ENCODE data around the gene MSRB1. TPM values are rescaled to one million over a fixed set of nuclear protein-coding genes. Genes with fewer than 3 reads are reported as not detected.

The MSRB1 gene
- total RNA-seq, 1 donor from 2014 or later, result 16.6 TPM

- intact Hi-C loops (cut with micrococcal nuclease), result no loop called here
- ATAC-seq (ENCODE audit: low read depth) (no peak), DNase-seq (no peak)
- CTCF ChIA-PET, result no interaction called here
- H3K9me3 Mint-ChIP-seq, result no peaks in the 10 kb centered on the region
- TF ChIP-seq CTCF (IDR thresholded peaks at IDR 0.05), result no peak
- peaks cover 2% of the 10 kb centered on the region for H3K27me3 Mint-ChIP-seq
- POLR2A ChIA-PET, result interaction anchor here (21.9 kb wide), 1 partner anchor 14 kb away, joined by 351 read pairs; the partner anchor contains the start of genes NDUFB10, RNF151 and RPS2
- no peak overlapping the region for H3K4me3 Mint-ChIP-seq
- H3K36me3 Mint-ChIP-seq (ENCODE audit: low read depth), result peaks cover 41% of the 10 kb centered on the region
- H3K4me1 Mint-ChIP-seq, result peaks cover 20% of the 10 kb centered on the region
- no peak overlapping the region for H3K27ac Mint-ChIP-seq
These were observed 33.2 kb upstream of the MSRB1 start for GRCh38 chr16:1976216-1976520.

GRCh38 chr16:1975432-1976215 is 32.6 kb upstream of the MSRB1 start:
- no peak overlapping the region for H3K27ac Mint-ChIP-seq

GRCh38 chr16:1974157-1975070 is 31.4 kb upstream of the MSRB1 start:
- H3K36me3 Mint-ChIP-seq (ENCODE audit: low read depth), result peaks cover 41% of the 10 kb centered on the region
- H3K27ac Mint-ChIP-seq, result no peak overlapping the region
- ChIA-PET CTCF (no interaction called here), POLR2A (interaction anchor here (1.0 to 1.8 kb wide), 4 partner anchors 9 to 17 kb away, joined by 3 to 9 read pairs (median 4); partner anchors contain the start of genes GFER and RPS2)
- intact Hi-C loops (cut with micrococcal nuclease), result loop anchor here (5.0 kb wide), 1 partner anchor 192 kb away; the partner anchor contains the start of genes NUBP2 and SPSB3
- TF ChIP-seq CTCF (IDR thresholded peaks at IDR 0.05), result no peak
- ATAC-seq (ENCODE audit: low read depth) (no peak), DNase-seq (no peak)
- no peak overlapping the region for H3K4me3 Mint-ChIP-seq
- H3K27me3 Mint-ChIP-seq, result no peaks in the 10 kb centered on the region
- H3K4me1 Mint-ChIP-seq, result peaks cover 23% of the 10 kb centered on the region
- no peaks in the 10 kb centered on the region for H3K9me3 Mint-ChIP-seq

More at GRCh38 chr16:1975432-1976215, 32.6 kb upstream of the MSRB1 start:
- no peak for TF ChIP-seq CTCF (IDR thresholded peaks at IDR 0.05)
- H3K9me3 Mint-ChIP-seq, result no peaks in the 10 kb centered on the region
- CTCF ChIA-PET, result no interaction called here
- no peaks in the 10 kb centered on the region for H3K27me3 Mint-ChIP-seq
- ATAC-seq (ENCODE audit: low read depth) (no peak), DNase-seq (no peak)
- intact Hi-C loops (cut with micrococcal nuclease), result no loop called here
- H3K4me3 Mint-ChIP-seq, result no peak overlapping the region
- peaks cover 41% of the 10 kb centered on the region for H3K36me3 Mint-ChIP-seq (ENCODE audit: low read depth)
- POLR2A ChIA-PET, result interaction anchor here (1.0 to 21.9 kb wide), 2 partner anchors 11 to 13 kb away, joined by 4 to 351 read pairs; partner anchors contain the start of genes NDUFB10, RNF151 and RPS2
- peaks cover 23% of the 10 kb centered on the region for H3K4me1 Mint-ChIP-seq

GRCh38 chr16:1973461-1974156 is 30.6 kb upstream of the MSRB1 start:
- DNase-seq, result no peak
- ChIA-PET POLR2A (interaction anchor here (1.4 to 1.8 kb wide), 3 partner anchors 9 to 17 kb away, joined by 3 to 9 read pairs (median 5); partner anchors contain the start of genes GFER and RPS2), CTCF (no interaction called here)
- no peak overlapping the region for H3K4me3 Mint-ChIP-seq
- peaks cover 23% of the 10 kb centered on the region for H3K4me1 Mint-ChIP-seq
- intact Hi-C loops (cut with micrococcal nuclease), result loop anchor here (5.0 kb wide), 1 partner anchor 191 kb away; the partner anchor contains the start of genes NUBP2 and SPSB3
- H3K9me3 Mint-ChIP-seq, result no peaks in the 10 kb centered on the region
- no peak for TF ChIP-seq CTCF (IDR thresholded peaks at IDR 0.05)
- H3K36me3 Mint-ChIP-seq (ENCODE audit: low read depth), result peaks cover 40% of the 10 kb centered on the region
- H3K27ac Mint-ChIP-seq, result no peak overlapping the region
- no peaks in the 10 kb centered on the region for H3K27me3 Mint-ChIP-seq
- ATAC-seq (ENCODE audit: low read depth), result no peak

Measured in activated B cell treated with CpG ODN at 0.5 μM for 24 hours (primary cell).